GM04503 (cell line): ENCODE results near the gene RCAN1.
A peak's percentile ranks its signal among the peaks of the same experiment; 100 is the strongest.

Experiments used
- DNase-seq: peaks from one replicate; pipeline ENCODE4 v3.0.0-alpha.2; 2012; ENCODE audit warnings: low read depth

RCAN1 gene

GRCh38 chr21:34614628-34615486 is at the start of gene RCAN1:
Gene RCAN1 (minus strand): TSS chr21:34615113. CDS start chr21:34615011, 102 bp downstream.
- DNase-seq: peak; percentile 72

- no peak for DNase-seq
These were observed 46.9 kb upstream of the RCAN1 start for GRCh38 chr21:34661848-34662247.

- no peak for DNase-seq
These were observed 38.6 kb upstream of the RCAN1 start for GRCh38 chr21:34653522-34653921.

- no peak for DNase-seq
These were observed 36.7 kb upstream of the RCAN1 start for GRCh38 chr21:34651642-34652041.

- no peak for DNase-seq
These were observed 36.0 kb upstream of the RCAN1 start for GRCh38 chr21:34650861-34651431.

GRCh38 chr21:34649400-34649799 is 34.5 kb upstream of the RCAN1 start:
- DNase-seq: no peak

- no peak for DNase-seq
These were observed 33.9 kb upstream of the RCAN1 start for GRCh38 chr21:34648739-34649297.

- DNase-seq: no peak
These were observed 32.6 kb upstream of the RCAN1 start for GRCh38 chr21:34647555-34647954.

- no peak for DNase-seq
These were observed 29.9 kb upstream of the RCAN1 start for GRCh38 chr21:34644825-34645224.

GRCh38 chr21:34642211-34643075 is 27.5 kb upstream of the RCAN1 start:
- DNase-seq: peak; percentile 19

GRCh38 chr21:34640858-34641257 is 25.9 kb upstream of the RCAN1 start:
- peak; percentile 52 for DNase-seq

GRCh38 chr21:34639882-34640788 is 25.2 kb upstream of the RCAN1 start:
- DNase-seq: no peak

- DNase-seq: no peak
These were observed 24.3 kb upstream of the RCAN1 start for GRCh38 chr21:34639250-34639649.

GRCh38 chr21:34636961-34637360 is 22.0 kb upstream of the RCAN1 start:
- DNase-seq: no peak

- DNase-seq: no peak
These were observed 20.4 kb upstream of the RCAN1 start for GRCh38 chr21:34635307-34635706.

- no peak for DNase-seq
These were observed 17.6 kb upstream of the RCAN1 start for GRCh38 chr21:34632498-34632897.

- DNase-seq: no peak
These were observed 15.7 kb upstream of the RCAN1 start for GRCh38 chr21:34630536-34631143.

GRCh38 chr21:34626131-34626530 is 11.2 kb upstream of the RCAN1 start:
- no peak for DNase-seq

GRCh38 chr21:34625030-34625593 is 10.2 kb upstream of the RCAN1 start:
- DNase-seq: no peak

- DNase-seq: no peak
These were observed 8.6 kb upstream of the RCAN1 start for GRCh38 chr21:34623516-34623915.
